Activated CD4-positive, alpha-beta T cell treated with anti-CD3 and anti-CD28 coated beads, Interleukin-2, amount 50 U/mL, for 16 hours (primary cell): ENCODE measurements around the gene R3HDM2.

Experiments
- DNase-seq: peaks from one replicate; pipeline ENCODE4 v3.0.0-alpha.2; 2020

The R3HDM2 gene

DNA sequence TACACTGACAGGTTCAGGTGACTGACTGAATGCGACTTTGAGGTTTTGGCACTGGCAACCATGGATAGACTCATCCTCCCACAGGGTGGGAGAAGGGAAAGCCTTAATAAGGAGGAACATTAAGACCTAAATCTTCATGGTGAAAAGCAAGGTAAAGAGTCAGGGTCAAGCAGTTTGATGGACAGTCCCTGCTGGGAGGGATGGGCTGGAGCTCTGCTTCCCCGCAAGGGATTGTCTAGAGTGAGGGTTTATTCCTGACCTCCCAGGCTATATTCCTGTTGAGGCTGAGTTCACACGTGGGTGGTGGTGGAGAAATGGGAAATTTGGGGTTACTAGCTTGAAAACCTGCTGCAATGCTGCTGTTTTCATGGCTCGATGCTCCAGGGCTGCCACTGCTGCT is 170.5 kb downstream of the R3HDM2 start:
- no peak for DNase-seq

DNA sequence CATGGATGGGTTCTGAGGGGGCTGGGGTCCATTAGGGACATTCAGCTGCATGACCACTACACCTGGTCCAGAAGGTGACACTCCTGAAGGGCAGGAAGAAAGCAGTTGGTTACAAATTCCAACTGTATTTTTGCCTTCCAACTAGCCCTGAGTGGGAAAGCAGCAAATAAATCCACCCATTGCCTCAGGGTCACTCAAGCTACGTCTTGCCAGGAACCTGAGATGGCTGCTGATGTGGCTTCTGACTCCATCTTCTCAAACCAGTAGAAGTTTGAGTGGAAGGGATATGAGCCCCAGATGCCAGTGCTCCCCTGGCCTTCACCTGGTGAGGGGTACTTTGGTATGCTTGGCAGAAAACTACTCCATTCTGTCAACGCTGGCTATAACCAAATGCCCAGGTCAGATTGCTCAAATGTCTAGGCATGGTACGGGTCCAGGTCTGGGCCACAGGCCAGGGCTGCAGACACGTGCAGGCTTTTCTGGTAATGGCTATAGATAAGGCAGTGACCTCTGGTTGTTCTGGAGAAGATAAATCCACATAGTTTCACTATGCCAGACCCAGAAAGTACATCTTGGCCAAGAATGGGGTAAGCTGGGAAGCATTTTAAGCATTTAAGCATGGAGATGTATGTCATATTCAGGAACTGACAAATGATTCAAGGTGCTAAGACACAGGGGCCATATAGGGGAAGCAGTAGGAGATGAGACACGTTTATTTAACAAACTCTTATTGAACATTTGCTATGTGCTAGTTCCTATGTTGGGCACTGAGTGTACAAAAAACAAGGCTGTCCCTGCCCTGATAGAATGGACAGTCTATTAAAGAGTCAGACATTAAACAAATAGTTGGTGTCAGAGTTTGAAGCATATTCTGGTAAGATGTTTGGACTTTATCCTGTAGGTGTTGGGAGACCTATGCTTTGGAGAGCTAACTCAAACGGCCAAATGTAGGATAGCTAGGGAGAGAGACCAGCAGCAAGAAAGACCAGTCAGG is 171.6 kb downstream of the R3HDM2 start:
- DNase-seq: no peak

DNA sequence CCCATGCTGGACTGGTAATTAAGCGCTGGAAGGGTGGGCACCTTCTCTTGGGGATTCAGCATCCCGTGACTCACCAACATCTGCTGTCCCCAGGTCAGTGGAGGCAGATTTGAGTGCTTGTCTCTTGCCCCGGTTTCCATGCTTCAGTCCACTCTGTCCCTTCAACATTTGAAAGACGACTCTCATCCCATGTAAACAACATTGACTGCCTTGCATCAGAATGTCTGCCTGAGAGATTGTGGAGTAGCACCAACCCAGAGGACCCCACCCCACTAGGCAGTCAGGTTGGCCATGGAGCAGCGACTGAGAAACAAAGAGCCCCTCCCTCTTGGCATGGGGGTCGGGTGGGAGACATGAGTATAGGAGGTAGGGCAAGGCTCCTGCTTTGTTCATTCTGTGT is 174.9 kb downstream of the R3HDM2 start:
- DNase-seq: no peak

DNA sequence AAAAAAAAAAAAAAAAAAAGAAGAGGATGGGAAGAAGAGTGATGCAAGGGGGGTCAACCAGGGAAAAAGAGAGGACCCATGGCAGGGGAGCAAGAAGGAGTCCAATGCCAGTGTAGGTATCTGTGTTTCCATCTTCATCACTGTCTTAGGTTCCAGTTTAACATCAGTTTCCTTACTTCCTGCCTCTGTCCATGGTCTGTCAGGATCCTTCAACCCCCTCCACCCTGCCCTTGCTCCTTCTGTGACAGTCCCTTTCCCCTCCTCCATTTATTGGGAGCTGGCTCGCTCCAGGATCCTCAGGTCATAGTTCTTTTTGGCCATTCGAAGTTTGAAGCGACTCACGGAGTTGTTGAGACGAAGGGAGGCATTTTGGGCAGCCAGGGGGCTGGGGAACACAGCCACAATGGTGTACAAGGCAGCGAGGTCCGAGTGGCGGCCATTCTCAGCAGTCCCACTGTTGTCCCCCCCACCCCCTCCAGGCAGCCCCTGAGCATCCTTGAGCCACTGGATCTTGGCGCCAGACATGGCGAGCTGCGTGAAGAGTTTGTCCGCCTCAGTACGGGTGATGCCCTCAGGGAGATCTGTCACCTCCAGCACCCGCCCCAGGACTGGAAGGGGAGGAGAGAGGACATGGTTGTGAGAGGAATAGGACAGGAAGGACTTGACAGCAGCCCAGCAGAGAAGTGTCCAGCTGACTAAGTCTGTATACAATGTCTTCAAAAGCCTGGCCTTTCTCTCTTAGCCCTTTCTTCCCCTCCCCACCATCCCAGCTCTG is 176.2 kb downstream of the R3HDM2 start:
- DNase-seq: no peak

DNA sequence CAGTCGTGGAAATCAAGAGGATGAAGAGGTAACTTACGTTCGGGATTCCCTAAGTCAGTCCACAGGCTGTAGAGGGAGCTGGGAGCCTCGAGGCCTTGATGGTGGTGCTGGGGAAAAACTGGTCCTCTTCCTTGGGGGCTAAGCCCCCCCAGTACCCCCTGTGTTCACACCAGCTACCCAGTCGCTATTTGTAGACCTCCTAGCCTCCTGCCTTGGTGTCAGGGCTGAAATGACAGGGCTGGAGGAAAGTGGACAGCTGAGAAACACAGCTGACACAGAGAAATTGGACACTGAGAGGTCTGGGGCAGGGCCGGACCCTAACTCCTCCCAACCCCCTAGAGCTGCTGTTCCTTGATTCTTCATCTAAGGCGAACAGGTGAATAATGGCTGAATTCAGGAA is 179.9 kb downstream of the R3HDM2 start, which contains the start of gene STAC3:
TSS of gene STAC3 (minus strand) at position 232 of the 400 bp plus-strand sequence. CDS start 1,551 bp downstream, outside the sequence.
- DNase-seq: no peak

DNA sequence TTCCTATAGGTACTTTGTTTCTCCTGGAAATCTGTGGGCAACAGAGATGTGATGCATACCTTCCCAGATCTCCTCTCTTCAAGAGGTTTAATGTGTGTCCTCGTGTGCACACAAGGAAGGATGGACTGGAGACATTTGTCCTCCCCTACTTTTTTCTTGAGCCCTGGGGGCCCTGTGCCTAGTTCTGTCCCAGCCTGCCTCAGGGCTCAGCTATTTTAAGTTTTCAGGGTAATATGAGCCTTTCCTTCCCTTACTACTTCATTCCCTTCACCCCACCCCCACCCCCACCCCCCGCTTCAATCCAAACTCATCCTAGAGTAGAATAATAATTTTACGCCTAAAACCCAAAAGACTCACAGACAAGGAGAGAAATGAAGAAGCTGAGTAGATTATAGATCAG is 180.3 kb downstream of the R3HDM2 start:
- DNase-seq: no peak

DNA sequence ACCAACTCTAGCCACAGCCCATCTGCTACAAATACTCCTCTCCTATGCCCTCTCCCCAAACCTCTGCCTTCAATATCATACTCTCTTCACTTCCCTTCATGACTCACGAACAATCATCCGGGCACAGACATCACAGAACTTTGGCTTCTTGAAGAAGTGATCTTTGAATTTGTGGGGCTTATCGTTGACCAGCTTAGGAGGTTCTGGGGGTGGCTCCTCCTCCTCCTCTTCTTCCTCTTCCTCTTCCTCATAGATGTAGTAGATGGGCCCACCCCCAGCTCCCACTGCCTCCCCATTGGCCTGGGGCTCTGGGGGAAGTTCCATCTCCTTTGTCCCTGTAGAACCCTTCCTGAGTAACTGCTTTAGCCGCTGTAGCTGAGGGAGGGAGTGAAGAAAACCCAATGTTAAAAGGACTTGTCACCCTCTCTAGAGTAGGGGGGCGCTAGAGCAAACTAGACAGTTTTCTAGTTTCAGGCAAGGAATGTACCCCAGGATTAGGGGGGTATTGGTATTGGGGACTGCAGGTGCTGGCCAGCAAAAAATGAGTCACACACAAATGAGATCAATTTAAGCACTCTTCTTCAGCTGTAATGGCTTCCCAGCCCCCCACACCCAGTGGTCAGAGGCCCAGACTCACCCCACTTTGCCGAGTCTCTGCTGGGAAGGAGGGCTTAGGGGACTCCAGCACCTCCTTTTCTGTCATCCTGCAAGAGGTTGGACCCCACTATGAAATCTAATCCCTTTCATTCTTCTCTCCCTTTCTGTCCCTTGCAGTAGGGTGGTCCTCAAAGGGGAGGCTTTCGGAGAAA is 181.7 kb downstream of the R3HDM2 start:
- DNase-seq: no peak

DNA sequence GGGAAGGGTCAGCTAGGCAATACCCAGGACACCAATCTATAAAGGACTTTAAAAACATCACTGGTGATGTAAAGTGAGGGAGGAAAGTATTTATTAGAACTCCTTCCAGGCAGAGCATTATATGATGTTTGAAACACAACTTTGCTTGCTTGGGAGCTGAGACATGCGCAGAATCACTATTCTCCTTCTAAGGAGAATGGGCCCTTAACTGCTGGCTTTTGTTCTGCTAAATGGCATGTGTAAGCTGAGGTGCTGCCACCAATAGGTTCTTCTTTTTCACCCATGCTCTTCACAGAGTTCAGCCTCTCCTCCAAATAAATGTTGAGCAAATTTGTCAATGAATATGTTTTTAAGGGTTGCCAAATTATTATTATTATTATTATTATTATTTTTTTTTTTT is 183.8 kb downstream of the R3HDM2 start:
- no peak for DNase-seq

DNA sequence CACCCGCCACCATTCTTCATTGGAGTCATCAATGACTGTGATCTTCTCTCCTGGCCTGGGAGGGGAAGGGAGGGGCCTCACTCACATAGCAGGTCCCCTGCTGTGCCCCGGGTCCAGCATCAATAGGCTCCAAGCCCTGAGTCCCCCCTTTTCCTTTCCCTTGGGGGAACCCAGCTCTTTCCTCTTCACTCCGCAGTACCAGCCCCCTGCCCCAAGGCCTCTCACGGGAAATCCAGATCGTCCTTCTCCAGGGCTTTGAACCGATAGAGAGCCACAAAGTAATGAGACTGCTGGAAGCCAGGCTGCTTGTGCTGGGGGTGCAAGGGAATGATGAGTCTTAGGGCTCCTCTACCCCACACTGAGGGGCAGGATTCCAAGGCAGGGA is 186.5 kb downstream of the R3HDM2 start:
- no peak for DNase-seq

DNA sequence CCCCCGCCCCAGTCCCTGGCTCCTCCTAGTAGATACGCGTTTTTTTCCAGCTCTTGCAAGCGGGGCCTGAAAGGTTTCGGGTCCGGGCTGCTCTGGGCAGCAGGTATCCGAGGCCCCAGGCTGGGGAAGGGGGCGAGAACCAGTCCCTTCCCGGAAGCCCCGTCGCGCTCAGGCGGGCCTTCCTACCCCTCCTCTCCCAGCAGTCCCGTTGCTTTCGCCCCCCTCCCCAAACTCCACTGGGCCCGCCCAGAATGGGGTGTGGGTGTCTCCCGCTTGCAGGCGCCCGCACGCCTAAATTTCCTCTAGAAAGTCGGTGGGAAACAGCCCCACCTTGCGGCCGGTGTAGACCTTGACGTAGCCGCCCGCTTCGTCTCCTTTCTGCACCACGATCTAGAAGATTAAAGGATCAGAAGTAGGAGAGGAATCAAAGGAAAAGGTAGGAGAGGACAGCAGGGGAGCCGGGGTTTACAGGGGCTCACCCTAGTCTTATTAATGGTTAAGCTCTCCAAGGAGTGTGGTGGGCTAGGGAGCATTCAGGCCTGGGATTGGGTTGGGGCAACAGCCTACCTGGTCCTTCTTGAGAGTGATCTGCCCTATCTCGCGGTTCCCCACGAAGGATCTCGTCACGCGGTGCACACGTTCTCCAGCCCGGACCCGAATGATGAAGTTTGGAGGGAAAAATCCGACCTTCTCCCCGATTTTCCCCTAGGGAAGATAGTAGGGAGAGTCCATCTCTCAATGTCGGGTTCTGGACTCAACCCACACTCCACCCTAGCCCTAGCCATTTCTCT is 187.1 kb downstream of the R3HDM2 start:
- DNase-seq: peak; percentile 82

DNA sequence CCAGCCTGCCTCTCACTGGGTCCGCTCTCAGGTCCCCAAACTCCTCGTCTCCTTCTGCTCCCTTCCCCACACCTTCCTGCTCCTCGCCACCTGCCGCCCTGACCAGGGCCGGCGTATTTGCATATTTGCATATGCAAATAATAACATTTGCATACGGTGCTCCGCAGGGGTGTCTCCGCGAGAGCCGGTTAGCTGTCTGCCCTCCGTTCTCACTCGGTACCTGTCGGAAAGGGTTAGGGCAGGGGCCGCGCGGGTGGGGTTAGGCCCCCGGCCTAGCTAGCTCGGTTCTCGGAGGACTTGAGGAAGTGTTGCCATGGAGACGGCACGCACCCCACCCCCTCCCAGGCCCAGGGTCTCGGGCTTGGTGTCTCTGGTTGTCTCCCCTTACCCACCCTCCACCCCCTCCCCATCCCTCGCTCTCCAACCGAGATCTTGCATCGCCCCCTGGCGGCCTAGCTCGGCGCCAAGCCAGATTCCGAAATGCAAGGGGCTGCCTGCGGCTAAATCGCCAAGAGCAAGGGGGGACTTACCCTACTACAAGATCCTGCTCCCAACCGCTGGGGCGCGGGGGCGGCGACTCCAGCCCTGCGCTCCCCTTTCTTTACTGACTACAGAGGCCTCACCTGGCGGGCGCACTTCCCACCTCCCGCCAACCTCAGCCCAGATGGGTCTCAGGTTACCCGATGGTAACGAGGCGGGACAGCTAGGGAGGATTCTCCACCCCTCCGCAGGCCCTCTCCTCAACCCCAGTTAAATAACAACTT is 188.0 kb downstream of the R3HDM2 start:
- peak; percentile 66 for DNase-seq

DNA sequence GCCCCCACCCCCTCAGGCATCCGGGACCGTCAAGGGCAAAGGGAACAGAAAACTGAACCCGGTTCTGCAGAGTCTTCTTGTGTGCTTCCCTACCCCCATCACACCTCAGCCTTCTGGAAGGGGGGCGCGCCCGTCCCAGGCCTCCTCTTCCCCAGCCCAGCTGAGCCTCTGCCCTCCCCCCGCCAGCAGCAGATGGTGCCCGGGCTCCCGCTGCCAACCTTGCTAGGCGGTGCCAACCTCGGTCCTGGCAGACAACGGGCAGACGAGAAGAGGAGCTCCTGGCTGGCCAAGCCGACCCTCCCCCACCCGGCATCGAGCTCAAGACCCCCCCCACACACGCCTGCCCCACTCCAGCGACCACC is 188.5 kb downstream of the R3HDM2 start:
- DNase-seq: no peak

DNA sequence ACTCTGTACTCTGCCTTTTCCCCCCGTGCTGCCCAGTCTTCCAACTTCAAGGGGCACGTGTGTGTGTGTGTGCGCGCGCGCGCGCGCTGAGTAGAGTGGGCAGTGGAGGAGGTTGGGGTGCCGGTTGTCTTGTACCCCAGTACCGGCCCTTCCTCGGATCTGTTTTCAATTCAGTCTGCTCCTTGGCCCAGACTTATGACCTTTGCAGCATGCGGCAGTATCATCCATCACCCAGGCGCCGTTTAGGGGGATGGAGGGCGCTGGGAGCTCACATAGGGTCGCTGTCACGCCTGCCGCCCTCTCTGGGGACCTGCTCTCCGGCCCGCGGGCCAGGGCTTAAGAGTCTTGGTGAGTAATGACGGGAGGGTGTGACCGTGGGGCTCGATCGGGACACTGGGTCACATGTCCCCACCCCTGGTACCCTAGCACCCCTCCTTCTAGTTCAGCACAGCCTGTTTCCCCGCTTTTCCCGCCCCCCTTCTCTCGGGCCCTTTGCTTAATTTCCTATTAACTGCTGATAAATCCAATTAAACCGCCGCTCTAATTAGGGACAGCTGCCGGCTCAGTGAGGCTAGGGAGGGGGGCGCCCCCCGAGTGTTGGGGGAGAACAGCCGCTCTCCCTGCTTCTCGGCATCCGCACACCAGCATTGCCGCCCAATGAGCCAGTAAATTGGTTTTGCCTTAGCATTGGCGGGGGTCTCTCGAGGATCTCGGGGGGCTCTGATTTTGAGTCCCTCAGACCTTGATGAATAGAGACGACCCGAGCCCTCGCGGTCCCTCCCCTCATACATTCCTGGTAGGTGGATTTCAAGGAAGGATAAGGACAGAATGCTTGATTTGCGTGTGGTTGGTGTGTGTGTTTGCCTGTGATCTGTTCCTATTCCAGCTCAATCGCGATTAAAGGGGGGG is 189.2 kb downstream of the R3HDM2 start:
- DNase-seq: no peak

DNA sequence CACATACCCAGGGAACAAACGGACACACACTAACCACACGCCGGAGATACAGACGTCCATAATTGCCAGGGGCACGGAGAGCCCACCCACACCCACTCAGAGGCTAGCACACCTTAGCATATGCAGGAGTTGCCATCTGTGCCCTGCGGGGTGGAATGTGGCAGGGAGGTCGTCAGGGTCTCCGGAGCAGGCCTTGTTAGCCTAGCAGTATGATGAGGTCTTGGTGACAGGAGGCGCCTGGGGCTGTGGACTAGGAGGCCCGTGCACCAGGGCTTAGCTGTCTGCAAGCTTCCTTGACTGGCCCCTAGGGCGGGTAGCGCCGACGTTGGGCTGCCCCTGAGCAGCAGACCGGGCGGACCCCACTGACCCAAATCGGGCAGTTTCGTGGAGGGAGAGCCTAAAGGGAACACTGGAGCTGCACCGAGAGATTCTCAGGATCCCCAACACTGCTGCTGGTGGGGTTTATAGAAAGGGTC is 189.9 kb downstream of the R3HDM2 start:
- DNase-seq: no peak

DNA sequence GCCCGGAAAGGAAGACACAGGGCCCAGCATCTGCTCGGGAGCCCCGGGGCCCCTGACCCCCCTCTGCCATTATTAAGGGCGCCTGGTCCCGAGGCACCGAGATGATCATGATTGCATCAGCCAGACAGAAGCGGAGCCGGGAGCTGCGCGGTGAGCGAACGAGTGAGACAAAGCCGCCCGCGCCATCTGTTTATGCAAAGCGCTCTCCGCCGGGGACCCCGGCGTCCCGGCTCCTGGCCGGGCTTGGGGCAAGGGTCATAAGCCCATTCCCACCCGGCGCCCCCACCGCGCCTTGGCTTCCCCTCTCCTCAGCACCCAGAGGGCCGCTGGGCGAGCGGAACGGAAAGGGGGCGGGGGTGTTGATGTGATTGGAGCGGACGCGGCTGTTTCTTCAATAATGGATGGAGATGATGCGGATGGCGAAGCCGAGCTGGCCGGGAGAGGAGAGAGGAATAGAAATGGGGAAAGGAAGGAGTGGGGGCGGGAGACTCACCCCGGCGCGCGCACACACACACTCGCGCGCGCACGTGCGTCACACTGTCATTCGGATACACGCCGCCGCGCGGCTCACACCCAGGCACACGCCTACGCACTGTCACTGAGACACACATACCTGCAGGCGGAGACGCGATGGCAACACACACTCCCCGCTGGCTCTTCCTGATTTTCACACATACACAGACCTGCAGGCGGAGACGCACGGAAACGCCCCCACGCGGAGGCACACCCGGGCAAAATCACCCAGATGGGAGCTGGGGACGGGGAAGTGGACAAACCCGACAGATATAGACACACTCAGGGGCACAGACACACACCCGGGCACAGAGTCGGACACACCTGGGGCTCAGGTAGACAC is 190.5 kb downstream of the R3HDM2 start:
- peak; percentile 85 for DNase-seq

DNA sequence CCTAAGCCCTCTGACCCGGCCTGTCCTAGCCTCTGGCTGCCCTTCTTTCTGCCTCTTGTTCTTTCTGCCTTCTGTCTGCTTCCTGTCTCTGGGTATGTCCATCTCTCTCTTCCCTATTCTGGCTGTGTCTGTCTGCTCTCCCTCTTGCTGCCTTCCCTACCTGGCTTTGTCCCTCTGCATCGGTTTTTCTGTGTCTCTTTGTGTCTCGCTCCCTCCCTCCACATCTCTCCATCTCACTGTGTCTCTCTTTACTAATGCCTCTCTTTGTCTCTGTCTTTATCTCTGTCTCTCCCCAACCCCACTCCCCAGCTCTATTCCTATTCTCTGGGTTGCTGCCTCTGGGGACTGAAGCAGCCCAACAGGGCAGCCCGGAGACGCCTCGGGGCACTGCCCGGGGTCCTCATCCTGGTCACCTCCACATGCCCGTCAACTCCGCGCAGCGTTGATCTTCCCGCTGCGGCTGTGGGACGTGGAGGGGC is 191.2 kb downstream of the R3HDM2 start:
- DNase-seq: no peak

DNA sequence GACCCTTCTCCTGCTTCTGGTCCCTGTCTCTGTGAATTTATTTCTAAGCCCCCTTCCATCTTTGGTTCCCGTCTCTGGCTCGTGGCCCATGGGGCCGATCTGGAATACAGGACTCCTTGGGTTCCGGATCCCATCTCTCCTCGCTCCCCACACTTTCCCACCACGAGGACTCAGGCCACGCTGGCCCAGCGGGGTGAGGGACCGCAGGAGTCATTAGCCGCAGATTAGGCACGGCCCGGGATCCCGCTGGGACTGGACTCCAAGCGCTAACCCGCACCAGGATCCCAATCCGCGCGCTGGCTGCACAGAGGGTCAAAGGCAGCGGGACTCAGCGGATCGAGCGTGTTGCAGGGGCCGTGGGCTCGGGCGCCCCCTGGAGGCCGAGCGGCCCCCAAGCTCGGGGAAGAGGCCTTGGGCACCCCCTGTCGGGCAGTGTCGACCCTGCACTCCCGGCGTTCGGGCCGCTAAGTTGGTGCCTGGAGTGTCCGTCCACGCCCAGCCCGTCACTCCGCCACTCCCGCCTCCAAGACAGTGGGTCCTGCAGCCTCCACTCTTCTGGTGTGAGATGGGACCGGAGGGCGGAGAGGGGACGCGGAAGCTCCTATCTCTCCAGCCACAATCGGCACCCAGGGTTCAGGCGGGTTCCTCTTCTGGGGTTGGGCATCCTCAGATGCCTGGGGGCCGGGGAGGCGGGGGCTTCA is 191.8 kb downstream of the R3HDM2 start:
- DNase-seq: peak; percentile 93
